ENCODE measurements around the gene DPP7.
"Not testable (repeated sequence)": the region's sequence is repeated elsewhere in the genome, so short reads cannot be mapped to it uniquely, and the experiment has no call there.

DPP7 gene

GRCh38 chr9:137064027-137064879 is 50.3 kb downstream of the DPP7 start (continued):
- peak; percentile 27 for TF ChIP-seq ZBTB26 (tag by site-specific recombination; optimal IDR thresholded peaks at IDR 0.05)

DNA sequence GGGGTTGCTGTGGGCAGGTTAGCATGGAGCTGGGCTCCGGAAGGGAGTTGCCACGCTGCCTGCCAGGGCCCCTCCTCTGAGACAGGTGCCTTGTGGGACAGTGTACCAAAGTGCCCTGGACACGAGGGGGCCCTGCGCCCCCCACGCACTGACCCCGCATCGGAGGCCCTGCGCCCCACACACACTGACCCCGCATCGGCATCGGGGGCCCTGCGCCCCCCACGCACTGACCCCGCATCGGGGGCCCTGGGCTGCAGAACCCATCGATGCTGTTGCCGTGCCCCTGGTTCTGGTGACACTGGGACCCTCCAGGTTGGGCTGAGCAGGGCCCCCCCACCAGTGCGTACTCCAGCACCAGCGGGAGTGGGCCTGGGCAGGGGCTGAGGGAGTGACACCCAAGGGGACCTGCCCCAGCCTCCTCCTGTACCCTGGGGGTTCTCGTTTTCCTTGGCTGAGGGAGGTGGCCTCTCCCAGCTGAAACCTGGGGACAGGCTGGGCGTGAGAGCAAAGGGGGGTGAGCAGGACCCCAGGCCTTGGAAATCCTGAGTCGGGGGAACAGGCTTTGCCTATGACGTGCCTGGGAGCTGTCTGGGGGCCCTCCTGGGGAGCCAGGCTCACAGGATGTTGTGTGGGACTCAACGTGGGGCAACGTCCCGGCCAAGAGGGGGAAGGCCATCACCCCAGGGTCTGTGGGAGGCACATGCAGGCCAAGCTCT is 51.1 kb downstream of the DPP7 start:
- POLR2A ChIA-PET, result interaction anchor here (1.2 to 1.5 kb wide), 7 partner anchors 14 to 263 kb away, joined by 3 to 9 read pairs (median 5); partner anchors contain the start of genes MAN1B1, NPDC1, TUBB4B and UAP1L1
- H3K9me3 ChIP-seq (ENCODE audit: control insufficient read depth, insufficient read depth, low read depth, low read length), result no peaks in the 10 kb centered on the region
- CTCF ChIA-PET, result interaction anchor here (0.5 to 11.3 kb wide), 26 partner anchors 7 to 338 kb away, joined by 3 to 237 read pairs (median 4); partner anchors contain the start of genes ABCA2, ENTPD2, MAN1B1 and NPDC1
- no peak overlapping the region for H3K4me3 ChIP-seq (ENCODE audit: low read depth, low read length)
- H3K36me3 ChIP-seq (ENCODE audit: control insufficient read depth in 2 of 2, insufficient read depth in 1 of 2, low read length in 2 of 2), result peaks cover 0 to 17% of the 10 kb centered on the region in 2 experiments; a peak in 1 of 3 replicates
- TF ChIP-seq GLIS1 (tag by site-specific recombination; IDR thresholded peaks at IDR 0.05) (peak; percentile 30; the same call in 1 of the 2 replicates), SETDB1 (IDR thresholded peaks at IDR 0.05; ENCODE audit: insufficient read length, low read length) (no peak)
- H3K27ac ChIP-seq (ENCODE audit: extremely low read depth, low read depth, low read length), result no peak overlapping the region
- no peaks in the 10 kb centered on the region for H3K4me1 ChIP-seq (ENCODE audit: control insufficient read depth, insufficient read depth, low read length)

DNA sequence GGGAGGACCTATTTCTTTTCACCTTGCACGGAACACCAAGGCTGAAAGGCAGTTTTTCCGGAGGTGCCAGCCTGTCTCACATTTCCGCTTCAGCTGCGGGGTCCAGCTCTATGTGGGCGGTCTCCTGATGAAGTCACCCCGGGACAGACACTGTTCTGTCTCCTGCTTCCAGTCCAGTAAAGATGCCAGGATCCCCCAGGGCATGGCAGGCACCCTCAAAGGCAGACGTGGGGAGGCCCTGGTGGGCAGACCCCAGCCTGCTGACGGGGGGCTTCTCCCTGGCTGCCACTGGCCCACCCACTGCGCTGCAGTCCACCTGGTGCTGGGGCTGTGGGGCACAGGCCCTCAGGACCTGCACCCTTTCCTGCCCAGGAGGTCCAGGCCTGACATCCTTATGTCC is 51.7 kb downstream of the DPP7 start:
- not testable (repeated sequence) for H3K4me1 ChIP-seq (ENCODE audit: control insufficient read depth, insufficient read depth, low read length); H3K27ac ChIP-seq (ENCODE audit: extremely low read depth, low read depth, low read length); H3K4me3 ChIP-seq (ENCODE audit: low read depth, low read length); H3K9me3 ChIP-seq (ENCODE audit: control insufficient read depth, insufficient read depth, low read depth, low read length)
- CTCF ChIA-PET, result interaction anchor here (0.6 to 11.3 kb wide), 6 partner anchors 6 to 297 kb away, joined by 3 to 237 read pairs (median 49); partner anchors contain the start of genes ABCA2, ENTPD2 and NPDC1
- peaks cover 0 to 17% of the 10 kb centered on the region in 2 experiments; a peak in 1 of 3 replicates for H3K36me3 ChIP-seq (ENCODE audit: control insufficient read depth in 2 of 2, insufficient read depth in 1 of 2, low read length in 2 of 2)
- POLR2A ChIA-PET, result interaction anchor here (1.4 kb wide), 2 partner anchors 15 to 263 kb away, joined by 3 read pairs; partner anchors contain the start of gene UAP1L1

- Histone ChIP-seq H3K4me3 (ENCODE audit: low read depth, low read length) (no peak overlapping the region), H3K4me1 (ENCODE audit: control insufficient read depth, insufficient read depth, low read length) (no peaks in the 10 kb centered on the region), H3K9me3 (ENCODE audit: control insufficient read depth, insufficient read depth, low read depth, low read length) (no peaks in the 10 kb centered on the region), H3K27ac (ENCODE audit: extremely low read depth, low read depth, low read length) (no peak overlapping the region), H3K36me3 (ENCODE audit: control insufficient read depth in 2 of 2, insufficient read depth in 1 of 2, low read length in 2 of 2) (peaks cover 0 to 17% of the 10 kb centered on the region in 2 experiments; a peak in 1 of 3 replicates)
- ChIA-PET POLR2A (no interaction called here), CTCF (interaction anchor here (1.7 to 11.3 kb wide), 4 partner anchors 14 to 296 kb away, joined by 4 to 237 read pairs (median 49); partner anchors contain the start of genes ABCA2 and NPDC1)
- no peak for TF ChIP-seq ZNF10 (tag by site-specific recombination; IDR thresholded peaks at IDR 0.05)
- TF ChIP-seq ZBTB49 (tag by site-specific recombination; IDR thresholded peaks at IDR 0.05; ENCODE audit: low read depth), result no peak
- TF ChIP-seq ZNF223 (tag by site-specific recombination; IDR thresholded peaks at IDR 0.05), result no peak
- no peak for TF ChIP-seq ZNF335 (tag by site-specific recombination; conservative IDR thresholded peaks at IDR 0.05)
- TF ChIP-seq, protein P1, sequence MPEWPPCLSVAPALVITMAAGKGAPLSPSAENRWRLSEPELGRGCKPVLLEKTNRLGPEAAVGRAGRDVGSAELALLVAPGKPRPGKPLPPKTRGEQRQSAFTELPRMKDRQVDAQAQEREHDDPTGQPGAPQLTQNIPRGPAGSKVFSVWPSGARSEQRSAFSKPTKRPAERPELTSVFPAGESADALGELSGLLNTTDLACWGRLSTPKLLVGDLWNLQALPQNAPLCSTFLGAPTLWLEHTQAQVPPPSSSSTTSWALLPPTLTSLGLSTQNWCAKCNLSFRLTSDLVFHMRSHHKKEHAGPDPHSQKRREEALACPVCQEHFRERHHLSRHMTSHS (tag by site-specific recombination; IDR thresholded peaks at IDR 0.05), result no peak
- TF ChIP-seq ZNF112 (tag by site-specific recombination; IDR thresholded peaks at IDR 0.05), result no peak
- no peak for TF ChIP-seq ZNF155 (tag by site-specific recombination; IDR thresholded peaks at IDR 0.05)
- no peak for TF ChIP-seq ZNF148 (tag by site-specific recombination; IDR thresholded peaks at IDR 0.05; ENCODE audit: borderline replicate concordance)
- no peak for TF ChIP-seq ZNF341 (tag by site-specific recombination; IDR thresholded peaks at IDR 0.05; ENCODE audit: low read depth)
- TF ChIP-seq, protein P2, sequence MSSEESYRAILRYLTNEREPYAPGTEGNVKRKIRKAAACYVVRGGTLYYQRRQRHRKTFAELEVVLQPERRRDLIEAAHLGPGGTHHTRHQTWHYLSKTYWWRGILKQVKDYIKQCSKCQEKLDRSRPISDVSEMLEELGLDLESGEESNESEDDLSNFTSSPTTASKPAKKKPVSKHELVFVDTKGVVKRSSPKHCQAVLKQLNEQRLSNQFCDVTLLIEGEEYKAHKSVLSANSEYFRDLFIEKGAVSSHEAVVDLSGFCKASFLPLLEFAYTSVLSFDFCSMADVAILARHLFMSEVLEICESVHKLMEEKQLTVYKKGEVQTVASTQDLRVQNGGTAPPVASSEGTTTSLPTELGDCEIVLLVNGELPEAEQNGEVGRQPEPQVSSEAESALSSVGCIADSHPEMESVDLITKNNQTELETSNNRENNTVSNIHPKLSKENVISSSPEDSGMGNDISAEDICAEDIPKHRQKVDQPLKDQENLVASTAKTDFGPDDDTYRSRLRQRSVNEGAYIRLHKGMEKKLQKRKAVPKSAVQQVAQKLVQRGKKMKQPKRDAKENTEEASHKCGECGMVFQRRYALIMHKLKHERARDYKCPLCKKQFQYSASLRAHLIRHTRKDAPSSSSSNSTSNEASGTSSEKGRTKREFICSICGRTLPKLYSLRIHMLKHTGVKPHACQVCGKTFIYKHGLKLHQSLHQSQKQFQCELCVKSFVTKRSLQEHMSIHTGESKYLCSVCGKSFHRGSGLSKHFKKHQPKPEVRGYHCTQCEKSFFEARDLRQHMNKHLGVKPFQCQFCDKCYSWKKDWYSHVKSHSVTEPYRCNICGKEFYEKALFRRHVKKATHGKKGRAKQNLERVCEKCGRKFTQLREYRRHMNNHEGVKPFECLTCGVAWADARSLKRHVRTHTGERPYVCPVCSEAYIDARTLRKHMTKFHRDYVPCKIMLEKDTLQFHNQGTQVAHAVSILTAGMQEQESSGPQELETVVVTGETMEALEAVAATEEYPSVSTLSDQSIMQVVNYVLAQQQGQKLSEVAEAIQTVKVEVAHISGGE (tag by site-specific recombination; conservative IDR thresholded peaks at IDR 0.05; ENCODE audit: low read depth), result no peak
- TF ChIP-seq ZNF324 (tag by site-specific recombination; IDR thresholded peaks at IDR 0.05), result no peak
- no peak for TF ChIP-seq ZNF561 (tag by site-specific recombination; IDR thresholded peaks at IDR 0.05; ENCODE audit: borderline replicate concordance)
Measured at GRCh38 chr9:137062384-137062783, 52.1 kb downstream of the DPP7 start.
